HepG2 (cell line): Measurements from ENCODE around the gene HMHB1. TPM values are rescaled to one million over a fixed set of nuclear protein-coding genes. Genes with fewer than 3 reads are reported as not detected.
A peak's percentile ranks its signal among the peaks of the same experiment; 100 is the strongest.

Source experiments
- CEBPG ChIP-seq: IDR thresholded peaks from 2 replicates; pipeline ENCODE4 v1.6.1; 2016
- DZIP1 ChIP-seq: sonication (generic); formaldehyde crosslinking; IDR thresholded peaks from 2 replicates; pipeline ENCODE4 v1.5.0; 2020; ENCODE audit warnings: mild to moderate bottlenecking, missing genetic modification reagents
- ELF3 ChIP-seq: IDR thresholded peaks from 2 replicates; pipeline ENCODE4 v1.6.1; 2016; ENCODE audit warnings: missing genetic modification reagents, missing compliant biosample characterization
- MED8 ChIP-seq: sonication (generic); formaldehyde crosslinking; IDR thresholded peaks from 2 replicates; pipeline ENCODE4 v1.8.1; 2023; ENCODE audit warnings: mild to moderate bottlenecking, missing genetic modification reagents; ENCODE audit not compliant: insufficient replicate concordance
- MEF2D ChIP-seq: sonication (generic); formaldehyde crosslinking; IDR thresholded peaks from 2 replicates; pipeline ENCODE4 v1.5.1; 2020; ENCODE audit warnings: mild to moderate bottlenecking, missing genetic modification reagents
- MIER3 ChIP-seq: IDR thresholded peaks from 2 replicates; pipeline ENCODE4 v1.6.1; 2016; ENCODE audit warnings: missing compliant biosample characterization, borderline replicate concordance
- NR1H2 ChIP-seq: sonication (generic); formaldehyde crosslinking; IDR thresholded peaks from 2 replicates; pipeline ENCODE4 v1.8.1; 2022; ENCODE audit warnings: low read depth, missing genetic modification reagents, borderline replicate concordance
- NR2F2 ChIP-seq: IDR thresholded peaks from 2 replicates; pipeline ENCODE4 v1.6.1; 2012; ENCODE audit warnings: low read depth, inconsistent platforms, borderline replicate concordance
- PREB ChIP-seq: sonication (generic); formaldehyde crosslinking; IDR thresholded peaks from 2 replicates; pipeline ENCODE4 v1.4.0; 2020; ENCODE audit warnings: missing genetic modification reagents
- RARG ChIP-seq: sonication (generic); formaldehyde crosslinking; IDR thresholded peaks from 2 replicates; pipeline ENCODE4 v1.4.0; 2020; ENCODE audit warnings: low read depth, mild to moderate bottlenecking, missing genetic modification reagents
- RELA ChIP-seq: sonication (generic); formaldehyde crosslinking; IDR thresholded peaks from 2 replicates; pipeline ENCODE4 v1.4.0; 2020; ENCODE audit warnings: missing genetic modification reagents
- RORA ChIP-seq: sonication (generic); formaldehyde crosslinking; IDR thresholded peaks from 2 replicates; pipeline ENCODE4 v1.5.0; 2020; ENCODE audit warnings: mild to moderate bottlenecking, missing genetic modification reagents, moderate library complexity
- SIN3A ChIP-seq: IDR thresholded peaks from 2 replicates; pipeline ENCODE4 v1.6.1; 2011; ENCODE audit warnings: low read depth, mild to moderate bottlenecking, control low read depth, low read length, borderline replicate concordance
- SRSF1 ChIP-seq: fragments of 200-400 bp; formaldehyde crosslinking; optimal IDR thresholded peaks from 2 replicates; pipeline ENCODE3; 2017; ENCODE audit warnings: mild to moderate bottlenecking, low read depth, low read length, moderate library complexity
- TEAD3 ChIP-seq: optimal IDR thresholded peaks from 2 replicates; pipeline ENCODE3; 2016; ENCODE audit warnings: borderline replicate concordance
- TFDP1 ChIP-seq: IDR thresholded peaks from 2 replicates; pipeline ENCODE4 v1.6.1; 2016; ENCODE audit warnings: missing compliant biosample characterization, missing genetic modification reagents, borderline replicate concordance
- U2AF1 ChIP-seq: fragments of 200-400 bp; formaldehyde crosslinking; optimal IDR thresholded peaks from 2 replicates; pipeline ENCODE3; 2017; ENCODE audit warnings: mild to moderate bottlenecking, low read depth, low read length
- XRCC5 ChIP-seq: fragments of 200-400 bp; formaldehyde crosslinking; optimal IDR thresholded peaks from 2 replicates; pipeline ENCODE3; 2017; ENCODE audit warnings: mild to moderate bottlenecking, low read length
- ZBTB25 ChIP-seq: IDR thresholded peaks from 2 replicates; pipeline ENCODE4 v1.6.1; 2018; ENCODE audit warnings: missing genetic modification reagents
- ZBTB38 ChIP-seq: sonication (generic); formaldehyde crosslinking; IDR thresholded peaks from 2 replicates; pipeline ENCODE4 v1.5.1; 2020; ENCODE audit warnings: mild to moderate bottlenecking, missing genetic modification reagents
- ZNF256 ChIP-seq: sonication (generic); formaldehyde crosslinking; conservative IDR thresholded peaks from 2 replicates; pipeline ENCODE4 v1.4.0; 2020; ENCODE audit warnings: missing genetic modification reagents
- ZNF263 ChIP-seq: sonication (generic); formaldehyde crosslinking; IDR thresholded peaks from 2 replicates; pipeline ENCODE4 v1.4.0; 2020; ENCODE audit warnings: missing genetic modification reagents
- ZNF629 ChIP-seq: sonication (generic); formaldehyde crosslinking; conservative IDR thresholded peaks from 2 replicates; pipeline ENCODE4 v1.5.0; 2020; ENCODE audit warnings: missing genetic modification reagents
- ZNF83 ChIP-seq: sonication (generic); formaldehyde crosslinking; IDR thresholded peaks from 2 replicates; pipeline ENCODE4 v1.4.0; 2020; ENCODE audit warnings: missing genetic modification reagents, mild to moderate bottlenecking, borderline replicate concordance
- ZNF839 ChIP-seq: sonication (generic); formaldehyde crosslinking; IDR thresholded peaks from 2 replicates; pipeline ENCODE4 v1.4.0; 2020; ENCODE audit warnings: missing genetic modification reagents, mild to moderate bottlenecking, borderline replicate concordance
- ZZZ3 ChIP-seq: sonication (generic); formaldehyde crosslinking; IDR thresholded peaks from 2 replicates; pipeline ENCODE4 v1.4.0; 2020; ENCODE audit warnings: missing genetic modification reagents, mild to moderate bottlenecking, borderline replicate concordance
- polyA plus RNA-seq, 8 experiments: library from polyadenylated mRNA; depleted of rRNA in 3 of 8; stranded (reverse) in 7 of 8; unstranded in 1 of 8; fragments of >200 nt; fragmentation: Illumina TruSeq in 4 of 8; extraction: Trizol in 4 of 8; gene quantifications; 2 replicates each; pipeline versions ENCODE4 v1.2.1 to v1.2.3, GENCODE V29; 2011 to 2016; ENCODE audit warnings: low read depth in 4 of 8, missing spikeins in 1 of 8, mixed read lengths in 1 of 8; ENCODE audit not compliant: insufficient read depth in 1 of 8
- total RNA-seq, 5 experiments: library from RNA; depleted of rRNA; stranded (reverse); fragments of >200 nt; fragmentation: Illumina TruSeq; extraction: Trizol; gene quantifications; 2 replicates each; pipeline ENCODE4 v1.2.3, GENCODE V29; 2016; ENCODE audit warnings: low read depth in 1 of 5

Gene HMHB1
- total and polyA plus RNA-seq, 2 of the 13 experiments (the other 11 are each of a cell fraction or from before 2014, with no cell fraction given), result not detected

GRCh38 chr5:143824851-143825720, 13.1 kb downstream of the HMHB1 start (continued):
- TF ChIP-seq MIER3 (no peak), XRCC5 (peak; percentile 68), TEAD3 (CRISPR knock-in tag) (peak; percentile 70), SRSF1 (no peak), RARG (CRISPR knock-in tag) (no peak), U2AF1 (no peak), ZBTB25 (CRISPR knock-in tag) (no peak), SIN3A (no peak), ZNF629 (CRISPR knock-in tag) (no peak), DZIP1 (CRISPR knock-in tag) (no peak), ZNF256 (CRISPR knock-in tag) (no peak), TFDP1 (CRISPR knock-in tag) (no peak), ZNF839 (CRISPR knock-in tag) (no peak), NR2F2 (no peak), RELA (CRISPR knock-in tag) (no peak), ZNF83 (no peak), ZBTB38 (CRISPR knock-in tag) (no peak), ELF3 (peak; percentile 18; the same call in 1 of the 2 replicates), CEBPG (CRISPR knock-in tag) (peak; percentile 5; the same call in 1 of the 2 replicates), MED8 (CRISPR knock-in tag) (no peak), MEF2D (CRISPR knock-in tag) (no peak), PREB (CRISPR knock-in tag) (no peak), NR1H2 (CRISPR knock-in tag) (no peak), RORA (CRISPR knock-in tag) (no peak), ZZZ3 (CRISPR knock-in tag) (no peak), ZNF263 (no peak)
